HG03196 (cell line): Measurements from ENCODE around the gene MS4A3.
"Not testable (repeated sequence)": the region's sequence is repeated elsewhere in the genome, so short reads cannot be mapped to it uniquely, and the experiment has no call there.

Source experiments
- ATAC-seq: cut with Tn5 transposase; IDR thresholded peaks from one replicate; pipeline ENCODE4 v1.9.1; 2021; ENCODE audit not compliant: unreplicated experiment

The MS4A3 gene, protein sequence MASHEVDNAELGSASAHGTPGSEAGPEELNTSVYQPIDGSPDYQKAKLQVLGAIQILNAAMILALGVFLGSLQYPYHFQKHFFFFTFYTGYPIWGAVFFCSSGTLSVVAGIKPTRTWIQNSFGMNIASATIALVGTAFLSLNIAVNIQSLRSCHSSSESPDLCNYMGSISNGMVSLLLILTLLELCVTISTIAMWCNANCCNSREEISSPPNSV

DNA sequence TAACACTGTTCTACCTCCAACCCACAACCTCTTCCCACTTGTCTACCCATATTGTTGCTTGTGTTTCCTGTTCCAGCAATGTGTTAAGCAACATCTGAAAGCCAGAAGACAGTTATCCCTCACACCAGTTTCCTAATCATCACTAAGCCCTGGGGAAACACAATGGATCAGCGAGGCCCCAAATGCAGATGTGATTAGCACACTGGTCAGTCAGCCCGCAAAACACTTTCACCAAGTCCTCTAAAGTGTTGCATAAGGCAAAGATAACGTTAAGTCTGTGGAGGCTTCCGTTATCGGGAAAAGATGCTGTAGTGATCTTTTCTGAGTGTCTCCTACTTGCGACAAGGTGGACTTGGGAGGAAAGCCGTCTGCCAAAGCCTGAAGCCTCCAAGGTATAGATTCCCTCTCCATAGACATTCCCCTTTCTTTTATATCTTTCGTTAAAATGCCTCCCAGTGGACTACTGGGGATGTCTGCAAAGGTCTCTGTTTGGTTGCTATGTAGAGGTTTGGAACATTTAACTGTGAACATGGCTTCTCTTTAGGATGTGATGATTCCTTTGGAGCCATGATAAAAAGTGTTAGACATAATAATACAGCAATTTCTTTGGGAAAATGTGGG is at the start of gene MS4A3:
TSS of gene MS4A3 (plus strand) at position 317 of the 621 bp plus-strand sequence. CDS start 4,496 bp downstream, outside the sequence.
- no peak for ATAC-seq

DNA sequence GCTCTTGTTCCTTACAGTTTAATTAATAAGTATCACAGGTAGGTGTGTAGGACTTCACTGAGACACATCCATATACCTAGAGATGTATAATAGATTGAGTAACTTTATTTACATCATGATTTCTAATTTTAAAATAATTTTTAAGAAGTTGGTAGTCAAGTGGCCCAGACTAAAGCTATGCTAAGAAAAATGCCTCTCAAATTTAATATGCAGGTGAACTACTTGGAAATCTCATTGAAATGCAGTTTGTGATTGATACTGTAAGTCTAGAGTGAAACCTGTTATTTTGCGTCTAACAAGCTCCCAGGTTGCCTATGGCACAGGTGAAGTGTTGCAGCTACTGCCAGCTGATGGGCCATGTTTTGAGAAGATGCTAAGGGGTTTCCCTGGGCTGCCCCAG is 39.6 kb upstream of the MS4A3 start, which contains the start of gene OOSP4B:
TSS of gene OOSP4B (plus strand) at position 301 of the 400 bp plus-strand sequence.
- no peak for ATAC-seq

DNA sequence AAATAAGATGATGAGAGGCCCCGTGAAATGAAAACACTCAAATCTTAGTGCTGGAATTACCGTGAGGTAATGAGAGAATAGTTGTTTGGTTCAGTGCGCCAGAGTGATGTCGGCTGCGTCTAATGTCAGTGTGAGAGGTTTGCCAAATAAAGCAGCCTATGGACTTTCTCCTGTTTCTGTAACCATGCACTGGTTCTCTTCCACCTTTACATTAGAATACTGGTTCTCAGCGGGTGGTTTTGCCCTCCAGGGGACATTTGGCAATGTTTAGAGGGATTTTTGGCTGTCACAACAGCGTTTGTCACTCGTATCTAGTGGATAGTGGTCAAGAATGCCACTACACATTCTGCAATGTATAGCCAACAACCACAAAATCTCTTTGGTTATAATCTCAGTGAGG is 38.4 kb upstream of the MS4A3 start:
- ATAC-seq, result no peak

DNA sequence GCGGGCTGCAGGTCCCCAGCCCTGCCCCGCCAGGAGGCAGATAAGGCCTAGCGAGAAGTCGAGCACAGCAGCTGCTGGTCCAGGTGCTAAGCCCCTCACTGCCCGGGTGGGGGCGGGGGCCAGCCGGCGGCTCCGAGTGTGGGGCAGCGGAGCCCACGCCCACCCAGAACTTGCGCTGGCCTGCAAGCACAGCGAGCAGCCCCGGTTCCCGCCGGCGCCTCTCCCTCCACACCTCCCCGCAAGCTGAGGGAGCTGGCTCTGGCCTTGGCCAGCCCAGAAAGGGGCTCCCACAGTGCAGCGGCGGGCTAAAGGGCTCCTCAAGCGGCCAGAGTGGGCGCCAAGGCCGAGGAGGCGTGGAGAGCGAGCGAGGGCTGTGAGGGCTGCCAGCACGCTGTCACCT is 36.1 kb upstream of the MS4A3 start:
- not testable (repeated sequence) for ATAC-seq

DNA sequence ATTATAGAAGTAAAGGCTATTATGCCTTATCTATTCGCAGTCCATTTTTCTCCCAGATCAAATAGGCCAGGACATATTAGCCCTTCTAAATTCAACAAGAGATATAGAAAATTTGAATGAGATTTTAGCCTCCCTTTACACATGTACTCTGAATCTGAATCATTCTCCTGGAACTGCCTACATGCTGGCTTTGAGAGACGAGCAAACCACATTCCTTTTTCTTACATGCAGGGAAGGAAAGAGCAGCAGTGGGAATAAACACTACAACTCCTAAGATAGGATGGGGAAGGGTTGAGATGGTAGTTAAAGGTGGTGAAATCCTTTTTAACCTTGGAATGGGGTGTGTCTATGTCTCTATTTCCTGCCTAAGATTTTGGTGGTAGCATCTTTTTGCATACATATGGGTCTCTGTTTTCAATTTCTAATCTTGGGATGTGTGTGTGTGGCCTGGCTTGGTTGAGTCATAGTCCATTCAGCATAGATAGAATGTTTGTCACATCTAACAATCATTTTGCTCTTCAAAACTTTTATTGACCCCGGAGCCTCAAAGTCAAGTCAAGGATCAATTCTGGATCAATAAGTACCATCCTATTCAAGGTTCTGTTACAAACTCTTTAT is 27.3 kb upstream of the MS4A3 start:
- ATAC-seq, result no peak

DNA sequence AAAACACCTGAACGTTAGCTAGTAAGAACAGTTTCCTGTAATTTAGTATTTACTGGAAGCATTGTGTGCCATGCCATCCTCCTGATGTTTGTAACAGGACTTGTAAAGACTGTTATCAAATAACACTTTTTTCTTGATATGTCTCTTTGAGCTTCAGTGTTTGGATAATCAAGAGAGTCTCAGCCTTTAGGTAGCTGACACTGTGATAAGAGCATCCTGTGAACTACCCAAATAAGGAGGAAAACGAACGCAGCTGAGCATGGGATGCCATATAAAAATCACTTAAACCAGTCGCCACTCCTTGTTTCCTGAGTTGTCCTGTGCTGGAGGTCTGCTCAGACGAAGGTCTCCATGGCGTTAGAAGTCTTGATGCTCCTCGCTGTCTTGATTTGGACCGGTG is 16.4 kb upstream of the MS4A3 start, which contains the start of gene OOSP2:
TSS of gene OOSP2 (plus strand) at position 301 of the 400 bp plus-strand sequence. CDS start at position 352, 51 bp downstream.
- no peak for ATAC-seq

DNA sequence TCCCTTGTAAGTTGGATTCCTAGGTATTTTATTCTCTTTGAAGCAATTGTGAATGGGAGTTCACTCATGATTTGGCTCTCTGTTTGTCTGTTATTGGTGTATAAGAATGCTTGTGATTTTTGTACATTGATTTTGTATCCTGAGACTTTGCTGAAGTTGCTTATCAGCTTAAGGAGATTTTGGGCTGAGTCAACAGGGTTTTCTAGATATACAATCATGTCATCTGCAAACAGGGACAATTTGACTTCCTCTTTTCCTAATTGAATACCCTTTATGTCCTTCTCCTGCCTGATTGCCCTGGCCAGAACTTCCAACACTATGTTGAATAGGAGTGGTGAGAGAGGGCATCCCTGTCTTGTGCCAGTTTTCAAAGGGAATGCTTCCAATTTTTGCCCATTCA is 6.0 kb upstream of the MS4A3 start:
- not testable (repeated sequence) for ATAC-seq

DNA sequence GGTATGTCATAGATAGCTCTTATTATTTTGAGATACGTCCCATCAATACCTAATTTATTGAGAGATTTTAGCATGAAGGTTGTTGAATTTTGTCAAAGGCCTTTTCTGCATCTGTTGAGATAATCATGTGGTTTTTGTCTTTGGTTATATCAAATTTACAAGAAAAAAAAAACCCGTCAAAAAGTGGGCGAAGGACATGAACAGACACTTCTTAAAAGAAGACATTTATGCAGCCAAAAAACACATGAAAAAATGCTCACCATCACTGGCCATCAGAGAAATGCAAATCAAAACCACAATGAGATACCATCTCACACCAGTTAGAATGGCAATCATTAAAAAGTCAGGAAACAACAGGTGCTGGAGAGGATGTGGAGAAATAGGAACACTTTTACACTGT is 5.6 kb upstream of the MS4A3 start:
- ATAC-seq, result not testable (repeated sequence)

DNA sequence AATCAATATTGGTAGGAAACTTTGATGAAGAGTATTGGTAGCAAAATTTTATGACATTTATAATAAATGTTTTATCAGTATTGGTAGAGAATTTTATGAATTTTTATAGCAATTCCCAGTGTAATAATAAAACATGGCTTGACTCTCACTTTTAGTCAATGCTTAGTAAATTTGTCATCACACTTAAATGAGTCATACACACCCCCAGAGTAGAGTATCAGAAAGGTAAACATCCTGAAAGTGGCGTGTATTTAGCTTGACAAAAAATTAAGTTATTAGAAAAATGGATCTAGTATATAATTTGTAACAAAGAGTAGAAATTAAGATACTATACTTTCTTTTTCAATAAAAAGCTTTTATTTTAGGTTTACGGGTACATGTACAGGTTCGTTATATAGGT is 2.6 kb downstream of the MS4A3 start:
- ATAC-seq, result no peak

DNA sequence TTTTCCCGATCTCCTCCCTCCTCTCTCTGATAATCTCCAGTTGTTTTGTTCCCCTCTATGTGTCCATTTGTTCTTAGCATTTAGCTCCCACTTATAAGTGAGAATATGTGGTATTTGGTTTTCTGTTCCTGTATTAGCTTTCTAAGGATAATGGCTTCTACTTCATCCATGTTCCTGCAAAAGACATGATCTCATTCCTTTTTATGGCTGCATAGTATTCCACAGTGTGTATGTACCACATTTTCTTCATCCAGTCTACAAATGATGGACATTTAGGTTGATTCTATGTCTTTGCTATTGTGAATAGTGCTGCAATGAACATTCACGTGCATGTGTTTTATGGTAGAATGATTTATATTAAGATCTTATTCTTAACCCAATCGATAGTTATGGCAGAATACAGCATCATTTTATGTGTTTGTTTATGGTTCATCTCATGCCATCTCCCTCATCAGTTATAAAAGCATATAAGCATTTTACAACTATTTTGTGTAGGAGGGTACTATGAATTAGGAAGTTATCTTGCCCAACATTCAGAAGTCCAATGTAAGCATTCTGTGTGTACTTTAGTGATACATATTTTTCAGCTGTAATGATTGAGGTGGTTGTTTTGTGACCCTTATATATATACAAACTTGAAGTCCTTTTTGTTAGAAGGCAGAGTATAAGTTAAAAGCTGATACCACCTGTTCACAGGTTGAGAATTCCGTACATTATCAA is 3.2 kb downstream of the MS4A3 start:
- ATAC-seq, result no peak

DNA sequence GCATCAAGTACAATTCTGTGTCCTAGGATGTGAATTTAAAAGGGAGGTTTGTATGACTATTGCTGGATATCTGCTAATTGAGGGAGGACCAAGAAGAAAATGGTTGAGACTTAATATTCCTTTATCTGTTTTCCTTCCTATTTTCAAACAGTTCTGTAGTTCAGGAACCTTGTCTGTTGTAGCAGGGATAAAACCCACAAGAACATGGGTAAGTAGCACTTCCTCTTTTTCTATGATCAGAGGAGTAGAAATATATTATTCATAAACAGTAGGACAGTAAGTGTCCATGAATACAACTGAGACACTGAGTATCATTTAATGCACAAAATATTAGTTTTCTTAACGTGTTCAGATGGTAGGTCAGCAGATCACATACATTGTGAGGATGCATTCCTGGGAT is 7.6 kb downstream of the MS4A3 start:
- no peak for ATAC-seq

DNA sequence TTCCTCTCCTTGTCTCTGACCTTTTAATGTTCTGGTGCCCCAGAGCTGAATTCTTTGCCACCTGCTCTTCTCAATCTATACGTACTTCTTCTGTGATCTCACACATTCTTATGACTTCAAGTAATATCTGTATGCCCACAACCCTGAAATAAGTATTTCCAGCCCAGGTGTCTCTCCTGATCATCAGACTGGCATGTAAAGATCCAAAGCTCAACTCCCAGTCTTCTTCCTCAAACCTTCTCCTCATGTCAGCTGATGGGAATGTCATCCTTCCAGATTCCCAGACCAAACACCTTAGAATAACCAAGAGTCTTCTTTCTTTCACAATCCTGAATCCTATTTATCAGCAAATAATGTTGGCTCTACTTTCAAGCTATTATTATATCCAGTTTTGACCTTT is 9.3 kb downstream of the MS4A3 start:
- no peak for ATAC-seq

DNA sequence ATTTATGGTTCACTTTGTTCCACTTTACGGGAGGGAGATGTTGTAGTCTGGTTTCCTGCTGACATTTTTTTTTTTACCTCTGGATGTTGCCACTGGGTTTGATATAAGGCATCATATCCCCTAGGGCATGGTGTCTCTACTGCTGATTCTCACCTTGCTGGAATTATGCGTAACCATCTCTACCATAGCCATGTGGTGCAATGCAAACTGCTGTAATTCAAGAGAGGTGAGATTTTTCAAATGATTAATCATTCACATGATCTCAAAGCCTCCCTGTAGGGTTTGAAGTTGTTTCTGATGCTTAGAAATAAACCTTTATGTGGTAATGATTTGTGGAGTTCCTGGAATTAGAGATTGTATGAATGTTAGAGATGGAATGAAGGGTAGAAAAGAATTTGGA is 13.0 kb downstream of the MS4A3 start:
- no peak for ATAC-seq

DNA sequence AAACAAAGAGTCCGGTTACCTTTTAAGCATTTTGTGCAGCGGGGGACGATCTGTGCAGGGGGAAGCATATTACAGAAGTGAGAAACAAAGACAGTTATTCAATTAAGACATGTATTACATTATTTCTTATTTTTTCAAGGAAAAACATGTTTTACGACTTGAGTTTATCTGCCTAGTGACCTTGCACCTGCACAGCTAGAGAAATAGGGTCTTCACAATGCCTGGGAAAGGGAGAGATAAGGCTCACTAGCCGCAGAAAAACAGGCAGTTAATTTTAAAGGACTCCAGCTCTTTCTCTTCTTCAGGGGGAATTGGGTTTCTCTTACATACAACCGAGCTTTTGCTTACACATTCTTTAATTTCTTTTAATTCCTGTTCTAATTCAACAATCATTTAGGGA is 15.2 kb downstream of the MS4A3 start:
- not testable (repeated sequence) for ATAC-seq

DNA sequence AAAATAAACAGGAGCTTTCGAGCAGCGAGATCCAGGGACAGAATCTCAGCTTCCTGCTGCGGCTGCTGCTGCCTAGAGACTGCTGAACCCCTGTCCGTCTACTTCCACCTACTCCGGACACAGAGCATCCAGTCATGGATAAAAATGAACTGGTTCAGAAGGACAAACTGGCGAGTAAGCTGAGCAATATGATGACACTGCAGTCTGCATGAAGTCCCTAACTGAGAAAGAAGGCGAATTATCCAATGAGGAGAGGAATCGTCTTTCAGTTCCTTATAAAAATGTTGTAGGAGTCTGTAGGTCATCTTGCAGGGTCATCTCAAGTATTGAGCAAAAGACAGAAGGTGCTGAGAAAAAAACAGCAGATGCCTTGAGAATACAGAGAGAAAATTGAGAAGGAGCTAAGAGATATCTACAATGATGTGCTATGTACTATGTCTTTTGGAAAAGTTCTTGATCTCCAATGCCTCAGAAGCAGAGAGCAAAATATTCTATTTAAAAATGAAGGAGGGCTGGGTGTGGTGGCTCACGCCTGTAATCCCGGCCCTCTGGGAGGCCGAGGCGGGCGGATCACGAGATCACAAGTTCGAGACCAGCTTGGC is 20.9 kb downstream of the MS4A3 start:
- ATAC-seq, result no peak

DNA sequence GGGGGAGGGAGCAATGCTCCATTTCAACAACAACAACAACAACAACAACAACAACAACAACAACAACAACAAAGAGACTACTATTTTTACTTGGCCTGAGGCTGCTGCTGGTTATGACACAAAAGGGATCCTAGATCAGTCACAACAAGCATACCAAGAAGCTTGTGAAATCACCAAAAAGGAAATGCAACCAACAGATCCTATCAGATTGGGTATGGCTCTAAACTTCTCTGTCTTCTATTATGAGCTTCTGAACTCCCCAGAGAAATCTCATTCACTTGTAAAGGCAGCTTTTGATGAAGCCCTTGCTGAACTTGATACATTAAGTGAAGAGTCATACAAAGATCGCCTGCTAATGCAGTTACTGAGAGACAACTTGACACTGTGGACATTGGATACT is 21.5 kb downstream of the MS4A3 start:
- ATAC-seq, result no peak

DNA sequence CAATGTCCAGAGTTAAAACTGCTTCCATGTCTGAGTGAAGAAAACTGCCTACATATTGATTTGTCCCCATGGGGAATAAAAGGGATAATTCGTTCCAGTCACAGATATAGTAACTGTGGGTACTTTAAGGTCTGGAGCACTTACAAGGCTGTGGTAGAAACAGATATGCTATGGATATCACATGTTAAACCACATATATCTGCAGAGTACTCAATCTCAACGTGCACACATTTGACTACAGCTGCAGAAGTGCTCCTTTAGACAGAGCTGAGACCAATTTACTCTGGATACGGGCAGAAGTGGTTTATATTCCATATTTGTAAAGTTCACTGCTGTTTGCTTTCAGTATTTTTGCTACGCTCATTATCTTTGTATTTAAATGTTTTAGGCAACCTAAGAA is 22.3 kb downstream of the MS4A3 start:
- ATAC-seq, result no peak

DNA sequence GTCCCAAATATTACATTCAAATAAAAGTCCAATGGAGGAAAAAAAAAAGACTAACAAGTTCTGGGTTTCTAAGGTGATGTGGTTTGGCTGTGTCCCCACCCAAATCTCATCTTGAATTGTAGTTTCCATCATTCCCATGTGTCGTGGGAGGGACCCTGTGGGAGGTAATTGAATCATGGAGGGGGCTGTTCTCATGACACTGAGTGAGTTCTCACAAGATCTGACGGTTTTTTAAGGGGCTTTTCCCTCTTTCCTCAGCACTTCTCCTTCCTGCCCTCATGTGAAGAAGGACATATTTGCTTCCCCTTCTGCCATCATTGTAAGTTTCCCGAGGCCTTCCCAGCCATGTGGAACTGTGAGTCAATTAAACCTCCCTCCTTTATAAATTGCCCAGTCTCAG is 24.1 kb downstream of the MS4A3 start:
- no peak for ATAC-seq

DNA sequence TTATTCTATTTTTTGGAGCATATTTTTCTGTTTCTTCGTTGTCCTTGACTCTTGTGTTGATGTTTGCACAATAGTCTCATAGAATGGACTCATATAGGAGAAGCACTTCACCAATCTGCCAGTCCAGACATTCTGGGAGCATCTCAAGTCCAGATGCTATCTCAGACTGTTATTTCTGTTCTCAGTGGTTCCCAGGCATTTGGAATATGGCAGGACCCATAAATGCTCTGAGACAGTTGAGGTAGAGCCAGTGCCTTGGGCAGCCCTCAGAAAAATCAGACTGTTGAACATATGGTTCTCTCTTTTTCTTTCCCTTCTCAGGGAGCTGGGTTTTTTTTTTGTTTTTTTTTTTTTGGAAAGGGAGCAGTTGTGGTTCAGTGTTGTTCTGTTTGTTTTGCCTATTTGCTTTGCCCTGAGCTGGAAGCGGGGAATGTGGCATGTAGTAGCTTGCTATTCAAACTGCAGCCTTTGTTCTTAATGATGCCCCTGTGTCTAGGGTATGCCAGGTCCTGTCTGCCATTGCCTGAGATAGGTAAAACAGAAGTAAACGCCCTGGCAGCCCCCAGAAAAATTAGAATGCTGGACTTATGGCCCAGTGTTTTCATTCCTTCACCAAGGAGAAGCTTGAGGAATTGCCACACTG is 28.3 kb downstream of the MS4A3 start:
- ATAC-seq, result no peak

DNA sequence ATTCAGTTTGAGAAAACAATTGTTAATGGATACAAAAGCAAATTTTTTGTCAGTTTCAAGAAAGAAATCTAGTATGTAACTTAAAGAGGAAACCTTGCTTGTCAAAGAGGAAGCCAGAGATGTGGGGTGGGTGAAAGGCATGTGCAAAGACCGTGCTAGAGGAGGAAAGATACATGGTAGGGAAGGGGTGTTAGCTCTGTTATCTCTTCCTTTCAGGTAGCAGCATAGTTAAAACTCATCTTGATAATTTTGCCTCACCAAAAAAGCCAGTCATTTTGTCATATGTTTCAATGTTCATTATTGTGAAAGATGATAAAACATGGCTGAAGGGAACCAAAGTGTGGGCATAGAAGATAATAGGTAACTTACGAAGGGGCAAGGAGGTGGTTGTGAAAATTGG is 29.4 kb downstream of the MS4A3 start:
- ATAC-seq, result no peak

DNA sequence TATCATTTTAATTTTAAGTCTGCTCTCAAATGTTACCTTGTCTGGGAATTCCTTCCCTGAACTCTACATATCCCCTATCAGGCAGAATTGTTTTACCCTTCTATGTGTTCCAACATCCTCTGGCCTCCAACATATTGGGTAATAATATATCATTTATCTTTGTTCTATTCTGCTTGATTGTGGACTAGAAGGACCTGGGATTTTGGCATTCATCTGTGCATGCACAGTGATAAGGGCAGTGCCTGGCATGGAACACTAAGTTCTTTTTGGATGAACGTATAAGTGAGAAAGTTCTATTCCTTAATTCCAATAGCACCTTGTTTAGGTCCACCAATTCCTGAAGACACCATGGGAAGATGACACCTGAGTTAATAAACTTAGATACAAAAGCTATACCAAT is 30.8 kb downstream of the MS4A3 start:
- ATAC-seq, result no peak
